ENCODE data around the gene GMDS. TPM values are rescaled to one million over a fixed set of nuclear protein-coding genes. Genes with fewer than 3 reads are reported as not detected.

The GMDS gene
- total and polyA plus RNA-seq, 2 of the 8 experiments (the other 6 are each of a cell fraction or from before 2014, with no cell fraction given) = 16.8 to 50.0 TPM

GRCh38 chr6:1747531-1747930 lies 497.9 kb downstream of the GMDS start:
- TF ChIP-seq KDM5A (IDR thresholded peaks at IDR 0.05; ENCODE audit: low read length) (no peak), SIN3A (conservative IDR thresholded peaks at IDR 0.05 in 1 of 2, IDR thresholded peaks at IDR 0.05 in 1 of 2; ENCODE audit: low read depth in 1 of 2, low read length in 2 of 2) (no peak), MAFK (IDR thresholded peaks at IDR 0.05; ENCODE audit: low read depth, low read length) (no peak), ZNF274 (IDR thresholded peaks at IDR 0.05; ENCODE audit: borderline replicate concordance, extremely low read depth, low read length) (no peak)
- ChIA-PET POLR2A (ENCODE audit: partially characterized antibody) (no interaction called here), CTCF (ENCODE audit: partially characterized antibody) (no interaction called here)
- Histone ChIP-seq H3K4me1 (replicated peaks in 1 of 4; ENCODE audit: control insufficient read depth in 3 of 4, insufficient read depth in 4 of 4, low read length in 3 of 4) (peaks cover 0 to 4% (median 1%) of the 10 kb centered on the region in 4 experiments; a peak in 3 of 7 replicates), H4K8ac (ENCODE audit: extremely low read depth, insufficient read depth, low read length) (no peak overlapping the region), H3K18ac (ENCODE audit: extremely low read depth, low read length) (no peak overlapping the region), H3K79me1 (ENCODE audit: low read depth, low read length) (no peaks in the 10 kb centered on the region), H3K27me3 (replicated peaks in 1 of 4; ENCODE audit: control insufficient read depth in 3 of 4, extremely low read depth in 1 of 4, insufficient read depth in 3 of 4, low read length in 3 of 4) (no peaks in the 10 kb centered on the region), H2BK5ac (ENCODE audit: low read depth, low read length) (no peak overlapping the region), H2BK15ac (ENCODE audit: low read length) (no peak overlapping the region), H2BK12ac (ENCODE audit: low read depth, low read length) (no peak overlapping the region), H3K56ac (replicated peaks; ENCODE audit: insufficient read length, low read depth, low read length) (no peak overlapping the region), H4K20me1 (replicated peaks in 1 of 2; ENCODE audit: control insufficient read depth in 1 of 2, insufficient read depth in 2 of 2, low read length in 2 of 2) (no peaks in the 10 kb centered on the region), H2AK5ac (ENCODE audit: low read depth, low read length) (no peak overlapping the region), H2AFZ (ENCODE audit: low read length) (no peak overlapping the region), H3K9ac (replicated peaks in 1 of 4; ENCODE audit: extremely low read depth in 1 of 4, low read depth in 3 of 4, low read length in 3 of 4) (no peak overlapping the region), H4K91ac (replicated peaks; ENCODE audit: insufficient read length, low read length) (no peak overlapping the region), H2BK20ac (ENCODE audit: low read length) (no peak overlapping the region), H3K79me2 (ENCODE audit: control insufficient read depth in 1 of 2, insufficient read depth in 2 of 2, low read length in 2 of 2) (no peaks in the 10 kb centered on the region), H3K27ac (ENCODE audit: low read depth, low read length) (no peak overlapping the region), H3K9me3 (ENCODE audit: insufficient read depth in 2 of 2, low read depth in 1 of 2, low read length in 1 of 2) (peaks cover 0 to 3% of the 10 kb centered on the region in 2 experiments; a peak in 1 of 4 replicates), H2BK120ac (replicated peaks; ENCODE audit: low read depth, low read length) (no peak overlapping the region), H3K4ac (replicated peaks; ENCODE audit: insufficient read length, low read depth, low read length) (no peak overlapping the region), H3K36me3 (ENCODE audit: control insufficient read depth in 2 of 4, insufficient read depth in 4 of 4, low read length in 3 of 4) (no peaks in the 10 kb centered on the region), H3K4me3 (ENCODE audit: extremely low read depth in 1 of 4, insufficient read depth in 2 of 4, low read depth in 3 of 4, low read length in 4 of 4) (no peak overlapping the region), H3K4me2 (ENCODE audit: insufficient read depth in 1 of 2, low read depth in 2 of 2, low read length in 2 of 2) (no peak overlapping the region), H4K5ac (ENCODE audit: insufficient read length, low read depth, low read length) (no peak overlapping the region), H3K23ac (ENCODE audit: insufficient read length) (no peak overlapping the region), H3K23me2 (ENCODE audit: low read depth, low read length) (no peaks in the 10 kb centered on the region), H3K14ac (ENCODE audit: insufficient read length) (no peak overlapping the region)
- 67% methylated on average over 5 of the region's 5 CpGs; no CpG with 5 or more reads in 1 of the 2 experiments for WGBS, 2 experiments (ENCODE audit: extremely low coverage in 1 of 2, insufficient coverage in 1 of 2, insufficient read length in 1 of 2, insufficient replicate concordance in 2 of 2, low coverage in 1 of 2, low lambda C conversion rate in 2 of 2, missing lambda C conversion rate in 1 of 2)
- DNase-seq (ENCODE audit: low read depth in 1 of 2, low spot score in 2 of 2) (no peak), FAIRE-seq (no peak)
